Astrocyte (in vitro differentiated cells and primary cell): ENCODE data around the gene TTC33. TPM values are rescaled to one million over a fixed set of nuclear protein-coding genes. Genes with fewer than 3 reads are reported as not detected.

ENCODE experiments used
- DNase-seq: peaks from one replicate; pipeline ENCODE4 v3.0.0-alpha.2; 2010; ENCODE audit warnings: low read depth
- FAIRE-seq: peaks from 2 replicates; lab custom pipeline; 2011; peaks lifted over from hg19 to GRCh38; lab: Jason Lieb, UNC
- H2AFZ ChIP-seq: 2 replicates; pipeline ENCODE4 v1.6.0; 2012; ENCODE audit warnings: low read depth, low read length, inconsistent platforms
- H3K27ac ChIP-seq: 2 replicates; pipeline ENCODE4 v1.5.1; 2011; ENCODE audit warnings: low read depth, low read length, inconsistent platforms
- H3K27me3 ChIP-seq: 2 replicates; pipeline ENCODE4 v1.6.0; 2011; ENCODE audit warnings: low read length, inconsistent platforms; ENCODE audit not compliant: insufficient read depth
- H3K36me3 ChIP-seq: 2 replicates; pipeline ENCODE4 v1.5.1; 2011; ENCODE audit warnings: low read length, inconsistent platforms; ENCODE audit not compliant: insufficient read depth
- H3K4me1 ChIP-seq: 2 replicates; pipeline ENCODE4 v1.5.1; 2011; ENCODE audit warnings: low read length, inconsistent platforms; ENCODE audit not compliant: insufficient read depth
- H3K4me2 ChIP-seq: 2 replicates; pipeline ENCODE4 v1.6.0; 2012; ENCODE audit warnings: low read length, inconsistent platforms
- H3K4me3 ChIP-seq: 2 replicates; pipeline ENCODE4 v1.5.1; 2011; ENCODE audit warnings: low read depth, mild to moderate bottlenecking, low read length, inconsistent platforms; ENCODE audit not compliant: insufficient read depth
- H3K79me2 ChIP-seq: 2 replicates; pipeline ENCODE4 v1.6.0; 2012; ENCODE audit warnings: mild to moderate bottlenecking, low read length, inconsistent platforms; ENCODE audit not compliant: insufficient read depth
- H3K9ac ChIP-seq: 2 replicates; pipeline ENCODE4 v1.6.0; 2012; ENCODE audit warnings: mild to moderate bottlenecking, low read length, inconsistent platforms
- H3K9me3 ChIP-seq: 2 replicates; pipeline ENCODE4 v1.5.1; 2012; ENCODE audit warnings: low read depth, mild to moderate bottlenecking, low read length, inconsistent platforms; ENCODE audit not compliant: insufficient read depth
- H4K20me1 ChIP-seq: 2 replicates; pipeline ENCODE4 v1.6.0; 2012; ENCODE audit warnings: low read length, inconsistent platforms; ENCODE audit not compliant: insufficient read depth
- H3K27ac Mint-ChIP-seq: one replicate; pipeline ENCODE4 v1.8.0; 2021; ENCODE audit warnings: mild to moderate bottlenecking, mixed read lengths; ENCODE audit not compliant: unreplicated experiment
- H3K27me3 Mint-ChIP-seq: one replicate; pipeline ENCODE4 v1.8.0; 2021; ENCODE audit warnings: low read depth, mixed read lengths; ENCODE audit not compliant: unreplicated experiment
- H3K36me3 Mint-ChIP-seq: one replicate; pipeline ENCODE4 v1.8.0; 2021; ENCODE audit warnings: low read depth, mixed read lengths; ENCODE audit not compliant: unreplicated experiment
- H3K4me1 Mint-ChIP-seq: one replicate; pipeline ENCODE4 v1.8.0; 2021; ENCODE audit warnings: low read depth, mixed read lengths; ENCODE audit not compliant: unreplicated experiment
- H3K4me3 Mint-ChIP-seq: one replicate; pipeline ENCODE4 v1.8.0; 2021; ENCODE audit warnings: mild to moderate bottlenecking, moderate library complexity, mixed read lengths; ENCODE audit not compliant: unreplicated experiment
- H3K9me3 Mint-ChIP-seq: one replicate; pipeline ENCODE4 v1.8.0; 2021; ENCODE audit warnings: mild to moderate bottlenecking, mixed read lengths; ENCODE audit not compliant: unreplicated experiment
- CTCF ChIP-seq: IDR thresholded peaks from 2 replicates; pipeline ENCODE4 v1.5.1; 2011; ENCODE audit warnings: low read depth, mild to moderate bottlenecking, inconsistent platforms, low read length, moderate library complexity; ENCODE audit not compliant: insufficient read depth
- EZH2 ChIP-seq: IDR thresholded peaks from 2 replicates; pipeline ENCODE4 v1.6.1; 2012; ENCODE audit warnings: mild to moderate bottlenecking, low read length, inconsistent platforms; ENCODE audit not compliant: insufficient read depth
- total RNA-seq: library from RNA; stranded (reverse); gene quantifications from 2 replicates; pipeline ENCODE4 v1.2.1, GENCODE V29; 2021

TTC33 gene
- total RNA-seq, 1 donor from 2014 or later = 13.3 TPM

- no peaks in the 10 kb centered on the region for H3K27me3 Mint-ChIP-seq
- H3K4me3 Mint-ChIP-seq = no peak overlapping the region
- H3K9me3 Mint-ChIP-seq = no peaks in the 10 kb centered on the region
- Histone ChIP-seq H2AFZ (no peak overlapping the region), H3K9ac (no peak overlapping the region), H3K36me3 (peaks cover 25% of the 10 kb centered on the region), H4K20me1 (peaks cover 30% of the 10 kb centered on the region), H3K4me2 (no peak overlapping the region), H3K27me3 (no peaks in the 10 kb centered on the region), H3K27ac (no peak overlapping the region), H3K79me2 (peaks cover 32% of the 10 kb centered on the region), H3K4me1 (no peaks in the 10 kb centered on the region), H3K4me3 (no peak overlapping the region), H3K9me3 (no peaks in the 10 kb centered on the region)
- no peak for FAIRE-seq
- DNase-seq = no peak
- no peak overlapping the region for H3K27ac Mint-ChIP-seq
- TF ChIP-seq CTCF = no peak
- no peak for TF ChIP-seq EZH2
- H3K36me3 Mint-ChIP-seq = peaks cover 6% of the 10 kb centered on the region
- H3K4me1 Mint-ChIP-seq = peaks cover 9% of the 10 kb centered on the region
Measured at GRCh38 chr5:40774623-40775022, 18.9 kb upstream of the TTC33 start.

- Mint-ChIP-seq H3K36me3 (peaks cover 1% of the 10 kb centered on the region), H3K27me3 (no peaks in the 10 kb centered on the region), H3K9me3 (no peaks in the 10 kb centered on the region), H3K4me3 (no peak overlapping the region), H3K4me1 (peaks cover 3% of the 10 kb centered on the region), H3K27ac (no peak overlapping the region)
- H3K27ac ChIP-seq = no peak overlapping the region
- FAIRE-seq (no peak), DNase-seq (no peak)
- H3K4me1 ChIP-seq = no peaks in the 10 kb centered on the region
- no peak overlapping the region for H3K9ac ChIP-seq
- TF ChIP-seq CTCF (no peak), EZH2 (no peak)
- no peaks in the 10 kb centered on the region for H3K9me3 ChIP-seq
- H3K36me3 ChIP-seq = peaks cover 33% of the 10 kb centered on the region
- H4K20me1 ChIP-seq = peaks cover 10% of the 10 kb centered on the region
- peaks cover 5% of the 10 kb centered on the region for H3K79me2 ChIP-seq
- H2AFZ ChIP-seq = no peak overlapping the region
- no peak overlapping the region for H3K4me2 ChIP-seq
- no peak overlapping the region for H3K4me3 ChIP-seq
- H3K27me3 ChIP-seq = no peaks in the 10 kb centered on the region
Measured at GRCh38 chr5:40770764-40771163, 15.0 kb upstream of the TTC33 start.

- Histone ChIP-seq H3K9me3 (no peaks in the 10 kb centered on the region), H2AFZ (no peak overlapping the region), H3K4me1 (no peaks in the 10 kb centered on the region), H4K20me1 (peaks cover 2% of the 10 kb centered on the region), H3K79me2 (no peaks in the 10 kb centered on the region), H3K27ac (no peak overlapping the region), H3K4me2 (no peak overlapping the region), H3K27me3 (no peaks in the 10 kb centered on the region), H3K4me3 (no peak overlapping the region), H3K9ac (no peak overlapping the region), H3K36me3 (peaks cover 33% of the 10 kb centered on the region)
- TF ChIP-seq CTCF = no peak
- no peak for TF ChIP-seq EZH2
- DNase-seq (no peak), FAIRE-seq (no peak)
- H3K27me3 Mint-ChIP-seq = no peaks in the 10 kb centered on the region
- no peak overlapping the region for H3K27ac Mint-ChIP-seq
- no peak overlapping the region for H3K4me3 Mint-ChIP-seq
- H3K36me3 Mint-ChIP-seq = peaks cover 6% of the 10 kb centered on the region
- no peaks in the 10 kb centered on the region for H3K9me3 Mint-ChIP-seq
- no peaks in the 10 kb centered on the region for H3K4me1 Mint-ChIP-seq
Measured at GRCh38 chr5:40762705-40763104, 6.9 kb upstream of the TTC33 start.
